Measurements from ENCODE around the gene ST8SIA5.

GRCh38 chr18:46740046-46740445 is 16.8 kb downstream of the ST8SIA5 start:
- TF ChIP-seq SP1 (IDR thresholded peaks at IDR 0.05) (no peak), FOXA1 (IDR thresholded peaks at IDR 0.05) (no peak), BHLHE40 (IDR thresholded peaks at IDR 0.05; ENCODE audit: borderline replicate concordance) (no peak), ZNF384 (IDR thresholded peaks at IDR 0.05) (no peak), ELF4 (IDR thresholded peaks at IDR 0.05) (no peak), FOXK2 (IDR thresholded peaks at IDR 0.05) (no peak), TARDBP (IDR thresholded peaks at IDR 0.05) (no peak), FOXM1 (IDR thresholded peaks at IDR 0.05; ENCODE audit: borderline replicate concordance) (no peak), LEF1 (IDR thresholded peaks at IDR 0.05; ENCODE audit: borderline replicate concordance) (no peak), ARNT (IDR thresholded peaks at IDR 0.05) (no peak), SUZ12 (IDR thresholded peaks at IDR 0.05) (no peak), HDGF (IDR thresholded peaks at IDR 0.05; ENCODE audit: borderline replicate concordance) (no peak), NFRKB (IDR thresholded peaks at IDR 0.05) (no peak), CTBP1 (IDR thresholded peaks at IDR 0.05; ENCODE audit: borderline replicate concordance) (no peak)
